Measurements from ENCODE around the gene USPL1. TPM values are rescaled to one million over a fixed set of nuclear protein-coding genes. Genes with fewer than 3 reads are reported as not detected.

Gene USPL1
- total RNA-seq, 2 experiments from 2014 or later: 13.3 to 13.8 TPM

GRCh38 chr13:30685987-30686386, 68.3 kb downstream of the USPL1 start:
- Mint-ChIP-seq H3K4me1 (ENCODE audit: low read depth) (peaks cover 6% of the 10 kb centered on the region), H3K27ac (no peak overlapping the region), H3K36me3 (no peaks in the 10 kb centered on the region), H3K27me3 (no peaks in the 10 kb centered on the region), H3K4me3 (no peak overlapping the region), H3K9me3 (no peaks in the 10 kb centered on the region)
- POLR2A ChIA-PET: no interaction called here
- CTCF ChIA-PET: no interaction called here
- intact Hi-C loops (cut with micrococcal nuclease): no loop called here
- no peak for DNase-seq

GRCh38 chr13:30687601-30688000, 69.9 kb downstream of the USPL1 start:
- Mint-ChIP-seq H3K27me3 (no peaks in the 10 kb centered on the region), H3K4me3 (no peak overlapping the region), H3K9me3 (no peaks in the 10 kb centered on the region), H3K27ac (no peak overlapping the region), H3K4me1 (ENCODE audit: low read depth) (peaks cover 6% of the 10 kb centered on the region), H3K36me3 (no peaks in the 10 kb centered on the region)
- DNase-seq: no peak
- POLR2A ChIA-PET: no interaction called here
- intact Hi-C loops (cut with micrococcal nuclease): no loop called here
- CTCF ChIA-PET: no interaction called here

- no peak overlapping the region for H3K4me3 Mint-ChIP-seq
- H3K27me3 Mint-ChIP-seq: no peaks in the 10 kb centered on the region
- no peaks in the 10 kb centered on the region for H3K36me3 Mint-ChIP-seq
- peaks cover 6% of the 10 kb centered on the region for H3K4me1 Mint-ChIP-seq (ENCODE audit: low read depth)
- H3K9me3 Mint-ChIP-seq: no peaks in the 10 kb centered on the region
- ChIA-PET POLR2A (no interaction called here), CTCF (no interaction called here)
- DNase-seq: no peak
- intact Hi-C loops (cut with micrococcal nuclease): no loop called here
- no peak overlapping the region for H3K27ac Mint-ChIP-seq
Observed at GRCh38 chr13:30689752-30690151, 72.0 kb downstream of the USPL1 start.

- POLR2A ChIA-PET: no interaction called here
- CTCF ChIA-PET: interaction anchor here (1.1 kb wide), 1 partner anchor 243 kb away, joined by 4 read pairs; no protein-coding TSS in a partner anchor
- DNase-seq: peak; percentile 25
Observed at GRCh38 chr13:30690282-30691188, 72.8 kb downstream of the USPL1 start.

GRCh38 chr13:30692113-30692512, 74.4 kb downstream of the USPL1 start:
- no peaks in the 10 kb centered on the region for H3K36me3 Mint-ChIP-seq
- no peak overlapping the region for H3K27ac Mint-ChIP-seq
- peaks cover 10% of the 10 kb centered on the region for H3K27me3 Mint-ChIP-seq
- H3K9me3 Mint-ChIP-seq: no peaks in the 10 kb centered on the region
- POLR2A ChIA-PET: no interaction called here
- H3K4me1 Mint-ChIP-seq (ENCODE audit: low read depth): peaks cover 21% of the 10 kb centered on the region
- CTCF ChIA-PET: no interaction called here
- no peak overlapping the region for H3K4me3 Mint-ChIP-seq
- no peak for DNase-seq
- intact Hi-C loops (cut with micrococcal nuclease): no loop called here

More at GRCh38 chr13:30690282-30691188, 72.8 kb downstream of the USPL1 start:
- H3K4me3 Mint-ChIP-seq: peak overlapping the region; percentile 51
- no peaks in the 10 kb centered on the region for H3K27me3 Mint-ChIP-seq
- intact Hi-C loops (cut with micrococcal nuclease): no loop called here
- H3K27ac Mint-ChIP-seq: peak overlapping the region; percentile 28
- no peaks in the 10 kb centered on the region for H3K36me3 Mint-ChIP-seq
- peaks cover 7% of the 10 kb centered on the region for H3K4me1 Mint-ChIP-seq (ENCODE audit: low read depth)
- no peaks in the 10 kb centered on the region for H3K9me3 Mint-ChIP-seq

- Mint-ChIP-seq H3K36me3 (no peaks in the 10 kb centered on the region), H3K4me1 (ENCODE audit: low read depth) (peaks cover 15% of the 10 kb centered on the region), H3K4me3 (no peak overlapping the region), H3K27me3 (peaks cover 15% of the 10 kb centered on the region), H3K9me3 (no peaks in the 10 kb centered on the region), H3K27ac (no peak overlapping the region)
- peak; percentile 35 for DNase-seq
- CTCF ChIA-PET: no interaction called here
- POLR2A ChIA-PET: no interaction called here
- intact Hi-C loops (cut with micrococcal nuclease): no loop called here
Observed at GRCh38 chr13:30696278-30697176, 78.8 kb downstream of the USPL1 start.

GRCh38 chr13:30697177-30697953, 79.6 kb downstream of the USPL1 start:
- ChIA-PET CTCF (no interaction called here), POLR2A (no interaction called here)
- DNase-seq: no peak
- Mint-ChIP-seq H3K4me3 (no peak overlapping the region), H3K9me3 (no peaks in the 10 kb centered on the region), H3K36me3 (no peaks in the 10 kb centered on the region), H3K4me1 (ENCODE audit: low read depth) (peaks cover 15% of the 10 kb centered on the region), H3K27me3 (peaks cover 15% of the 10 kb centered on the region), H3K27ac (no peak overlapping the region)
- intact Hi-C loops (cut with micrococcal nuclease): no loop called here

- H3K9me3 Mint-ChIP-seq: no peaks in the 10 kb centered on the region
- no peaks in the 10 kb centered on the region for H3K36me3 Mint-ChIP-seq
- DNase-seq: no peak
- POLR2A ChIA-PET: no interaction called here
- no peak overlapping the region for H3K27ac Mint-ChIP-seq
- CTCF ChIA-PET: no interaction called here
- peaks cover 15% of the 10 kb centered on the region for H3K27me3 Mint-ChIP-seq
- intact Hi-C loops (cut with micrococcal nuclease): no loop called here
- peaks cover 15% of the 10 kb centered on the region for H3K4me1 Mint-ChIP-seq (ENCODE audit: low read depth)
- no peak overlapping the region for H3K4me3 Mint-ChIP-seq
Observed at GRCh38 chr13:30697996-30698401, 80.3 kb downstream of the USPL1 start.

GRCh38 chr13:30698488-30699005, 80.8 kb downstream of the USPL1 start:
- Mint-ChIP-seq H3K27me3 (peaks cover 15% of the 10 kb centered on the region), H3K4me3 (no peak overlapping the region), H3K36me3 (no peaks in the 10 kb centered on the region), H3K4me1 (ENCODE audit: low read depth) (peaks cover 15% of the 10 kb centered on the region), H3K9me3 (no peaks in the 10 kb centered on the region), H3K27ac (no peak overlapping the region)
- CTCF ChIA-PET: no interaction called here
- POLR2A ChIA-PET: no interaction called here
- no peak for DNase-seq
- intact Hi-C loops (cut with micrococcal nuclease): no loop called here

- Mint-ChIP-seq H3K27ac (no peak overlapping the region), H3K27me3 (peaks cover 18% of the 10 kb centered on the region), H3K9me3 (no peaks in the 10 kb centered on the region), H3K4me3 (no peak overlapping the region), H3K4me1 (ENCODE audit: low read depth) (peaks cover 15% of the 10 kb centered on the region), H3K36me3 (no peaks in the 10 kb centered on the region)
- DNase-seq: no peak
- CTCF ChIA-PET: no interaction called here
- intact Hi-C loops (cut with micrococcal nuclease): no loop called here
- POLR2A ChIA-PET: interaction anchor here (1.0 kb wide), 1 partner anchor 40 kb away, joined by 4 read pairs; no protein-coding TSS in a partner anchor
Observed at GRCh38 chr13:30700364-30700763, 82.6 kb downstream of the USPL1 start.

GRCh38 chr13:30702006-30702405, 84.3 kb downstream of the USPL1 start:
- ChIA-PET CTCF (no interaction called here), POLR2A (no interaction called here)
- Mint-ChIP-seq H3K9me3 (no peaks in the 10 kb centered on the region), H3K4me1 (ENCODE audit: low read depth) (peaks cover 1% of the 10 kb centered on the region), H3K27ac (no peak overlapping the region), H3K27me3 (peaks cover 9% of the 10 kb centered on the region), H3K4me3 (no peak overlapping the region), H3K36me3 (no peaks in the 10 kb centered on the region)
- no peak for DNase-seq
- intact Hi-C loops (cut with micrococcal nuclease): no loop called here

- peaks cover 6% of the 10 kb centered on the region for H3K27me3 Mint-ChIP-seq
- no peaks in the 10 kb centered on the region for H3K36me3 Mint-ChIP-seq
- CTCF ChIA-PET: no interaction called here
- intact Hi-C loops (cut with micrococcal nuclease): no loop called here
- no peak for DNase-seq
- no peaks in the 10 kb centered on the region for H3K9me3 Mint-ChIP-seq
- H3K27ac Mint-ChIP-seq: no peak overlapping the region
- H3K4me1 Mint-ChIP-seq (ENCODE audit: low read depth): no peaks in the 10 kb centered on the region
- POLR2A ChIA-PET: no interaction called here
- H3K4me3 Mint-ChIP-seq: no peak overlapping the region
Observed at GRCh38 chr13:30704596-30704995, 86.9 kb downstream of the USPL1 start.

Data from activated CD4-positive, alpha-beta memory T cell treated with anti-CD3 and anti-CD28 coated beads for 36 hours (primary cell).